HFFc6 (cell line): ENCODE results near the gene LY86. TPM values are rescaled to one million over a fixed set of nuclear protein-coding genes. Genes with fewer than 3 reads are reported as not detected.
A peak's percentile ranks its signal among the peaks of the same experiment; 100 is the strongest.
"Not testable (repeated sequence)": the region's sequence is repeated elsewhere in the genome, so short reads cannot be mapped to it uniquely, and the experiment has no call there.

Experiments
- DNase-seq: peaks from one replicate; pipeline ENCODE4 v3.0.0-alpha.2; 2018
- H3K27ac Mint-ChIP-seq: 2 replicates; pipeline ENCODE4 v1.8.0; 2020; ENCODE audit warnings: mild to moderate bottlenecking, mixed read lengths
- H3K27me3 Mint-ChIP-seq: 2 replicates; pipeline ENCODE4 v1.8.0; 2021; ENCODE audit warnings: mild to moderate bottlenecking, moderate library complexity, mixed read lengths; ENCODE audit not compliant: insufficient read depth
- H3K36me3 Mint-ChIP-seq: 2 replicates; pipeline ENCODE4 v1.8.0; 2021; ENCODE audit warnings: low read depth, mixed read lengths
- H3K4me1 Mint-ChIP-seq: 2 replicates; pipeline ENCODE4 v1.8.0; 2020; ENCODE audit warnings: low read depth, mixed read lengths
- H3K4me3 Mint-ChIP-seq: 2 replicates; pipeline ENCODE4 v1.8.0; 2020; ENCODE audit warnings: mild to moderate bottlenecking, moderate library complexity, mixed read lengths
- H3K9me3 Mint-ChIP-seq: 2 replicates; pipeline ENCODE4 v1.8.0; 2020; ENCODE audit warnings: mild to moderate bottlenecking, mixed read lengths
- total RNA-seq, 6 experiments: library from RNA; stranded (reverse); fragmentation: NEBNext Ultra II Directional; extraction: Animal tissue kit (Norgen Biotek cat#: 25700); gene quantifications; 2 replicates in 1 of 6; 3 replicates in 5 of 6; pipeline ENCODE4 v1.2.3, GENCODE V29; 2021
- TF ChIP-seq, protein P1 (sequence below): fragments of 200-600 bp; sonication (generic); IDR thresholded peaks from 2 replicates; pipeline ENCODE4 v1.5.0; 2021; ENCODE audit warnings: antibody characterized with exemption, mild to moderate bottlenecking

LY86 gene
- total RNA-seq, 6 experiments from 2014 or later = not detected

DNA sequence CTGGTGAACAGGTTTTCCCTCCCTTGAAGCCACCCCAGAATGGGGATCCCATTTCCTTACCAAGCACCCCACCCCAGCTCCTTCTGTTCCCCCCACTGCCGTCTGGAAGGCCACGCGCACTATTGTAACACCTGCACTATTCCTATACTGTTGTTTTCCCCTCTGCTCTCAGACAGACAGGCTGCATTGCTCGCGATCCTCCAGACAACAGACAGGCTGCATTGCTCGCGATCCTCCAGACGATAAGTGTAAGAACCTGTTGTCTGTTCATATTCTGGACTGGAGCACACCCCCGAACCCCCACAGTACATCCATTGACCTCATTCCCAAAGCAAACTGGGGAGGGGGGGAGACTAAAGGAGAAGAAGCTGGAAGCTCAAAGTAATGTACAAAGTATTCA lies 72.7 kb downstream of the LY86 start:
- no peaks in the 10 kb centered on the region for H3K4me1 Mint-ChIP-seq
- peaks cover 4% of the 10 kb centered on the region for H3K9me3 Mint-ChIP-seq
- H3K36me3 Mint-ChIP-seq = peaks cover 4% of the 10 kb centered on the region; the same call in 1 of the 2 replicates
- no peak for DNase-seq
- H3K27ac Mint-ChIP-seq = no peak overlapping the region
- H3K27me3 Mint-ChIP-seq = peaks cover 8% of the 10 kb centered on the region
- TF ChIP-seq, protein P1, sequence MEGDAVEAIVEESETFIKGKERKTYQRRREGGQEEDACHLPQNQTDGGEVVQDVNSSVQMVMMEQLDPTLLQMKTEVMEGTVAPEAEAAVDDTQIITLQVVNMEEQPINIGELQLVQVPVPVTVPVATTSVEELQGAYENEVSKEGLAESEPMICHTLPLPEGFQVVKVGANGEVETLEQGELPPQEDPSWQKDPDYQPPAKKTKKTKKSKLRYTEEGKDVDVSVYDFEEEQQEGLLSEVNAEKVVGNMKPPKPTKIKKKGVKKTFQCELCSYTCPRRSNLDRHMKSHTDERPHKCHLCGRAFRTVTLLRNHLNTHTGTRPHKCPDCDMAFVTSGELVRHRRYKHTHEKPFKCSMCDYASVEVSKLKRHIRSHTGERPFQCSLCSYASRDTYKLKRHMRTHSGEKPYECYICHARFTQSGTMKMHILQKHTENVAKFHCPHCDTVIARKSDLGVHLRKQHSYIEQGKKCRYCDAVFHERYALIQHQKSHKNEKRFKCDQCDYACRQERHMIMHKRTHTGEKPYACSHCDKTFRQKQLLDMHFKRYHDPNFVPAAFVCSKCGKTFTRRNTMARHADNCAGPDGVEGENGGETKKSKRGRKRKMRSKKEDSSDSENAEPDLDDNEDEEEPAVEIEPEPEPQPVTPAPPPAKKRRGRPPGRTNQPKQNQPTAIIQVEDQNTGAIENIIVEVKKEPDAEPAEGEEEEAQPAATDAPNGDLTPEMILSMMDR = no peak
- no peak overlapping the region for H3K4me3 Mint-ChIP-seq

GRCh38 chr6:6661684-6662083 lies 73.2 kb downstream of the LY86 start:
- peaks cover 4% of the 10 kb centered on the region for H3K9me3 Mint-ChIP-seq
- DNase-seq = no peak
- H3K27me3 Mint-ChIP-seq = peaks cover 8% of the 10 kb centered on the region
- no peak overlapping the region for H3K4me3 Mint-ChIP-seq
- H3K4me1 Mint-ChIP-seq = no peaks in the 10 kb centered on the region
- H3K36me3 Mint-ChIP-seq = peaks cover 4% of the 10 kb centered on the region; the same call in 1 of the 2 replicates
- no peak overlapping the region for H3K27ac Mint-ChIP-seq
- TF ChIP-seq, protein P1 = no peak

- Mint-ChIP-seq H3K27ac (no peak overlapping the region), H3K36me3 (no peaks in the 10 kb centered on the region), H3K4me1 (no peaks in the 10 kb centered on the region), H3K27me3 (peaks cover 12% of the 10 kb centered on the region), H3K4me3 (no peak overlapping the region), H3K9me3 (no peaks in the 10 kb centered on the region; the same call in 1 of the 2 replicates)
- DNase-seq = no peak
- TF ChIP-seq, protein P1 = no peak
These were observed 75.1 kb downstream of the LY86 start for GRCh38 chr6:6663421-6664135.

DNA sequence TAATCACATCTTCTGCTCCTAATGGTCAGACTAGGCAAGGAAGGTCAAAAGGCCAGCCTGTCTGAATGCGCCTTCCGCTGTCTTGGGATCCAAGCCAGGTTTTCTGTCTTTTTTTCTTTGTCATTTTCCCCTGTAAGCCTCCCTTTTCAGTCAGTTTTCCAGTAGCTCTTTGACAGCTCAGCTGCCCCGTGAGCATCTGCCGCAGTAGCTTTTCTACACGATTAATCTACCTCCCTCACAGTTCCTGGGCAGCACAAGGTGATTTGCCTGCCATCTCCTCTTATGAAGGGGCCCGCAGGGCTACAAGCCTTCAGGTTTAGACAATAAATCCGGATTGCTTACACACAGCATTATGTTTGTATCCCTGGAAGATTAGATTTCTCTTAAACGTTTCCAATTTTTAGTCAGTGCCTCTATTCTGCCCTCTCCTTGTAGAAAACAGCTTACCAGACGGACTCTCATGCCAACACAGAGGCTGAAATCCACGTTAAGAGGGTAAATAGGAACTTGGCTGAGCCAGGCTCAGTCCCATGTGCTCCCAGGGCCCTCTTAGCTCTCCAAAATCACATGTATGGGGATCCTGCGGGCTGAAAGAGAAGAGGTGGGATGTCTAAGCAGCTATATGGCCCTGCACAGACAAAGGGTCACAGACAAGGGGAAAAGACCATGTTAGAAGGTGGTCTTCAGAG lies 77.2 kb downstream of the LY86 start:
- no peak overlapping the region for H3K27ac Mint-ChIP-seq

DNA sequence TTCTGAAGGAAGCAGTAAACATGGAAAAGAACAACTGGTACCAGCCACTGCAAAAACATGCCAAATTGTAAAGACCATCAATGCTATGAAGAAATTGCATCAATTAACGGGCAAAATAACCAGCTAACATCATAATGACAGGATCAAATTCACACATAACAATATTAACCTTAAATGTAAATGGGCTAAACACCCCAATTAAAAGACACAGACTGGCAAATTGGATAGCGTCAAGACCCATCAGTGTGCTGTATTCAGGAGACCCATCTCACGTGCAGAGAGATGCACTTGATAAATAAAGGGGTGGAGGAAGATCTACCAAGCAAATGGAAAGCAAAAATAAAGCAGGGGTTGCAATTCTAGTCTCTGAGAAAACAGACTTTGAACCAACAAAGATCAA lies 81.6 kb downstream of the LY86 start:
- H3K27ac Mint-ChIP-seq, H3K4me1 Mint-ChIP-seq, H3K36me3 Mint-ChIP-seq, DNase-seq, H3K9me3 Mint-ChIP-seq, H3K4me3 Mint-ChIP-seq: not testable (repeated sequence)
- H3K27me3 Mint-ChIP-seq = peaks cover 17% of the 10 kb centered on the region

More for the DNA sequence above, 77.2 kb downstream of the LY86 start:
- no peak overlapping the region for H3K4me3 Mint-ChIP-seq
- DNase-seq = no peak
- H3K27me3 Mint-ChIP-seq = peaks cover 19% of the 10 kb centered on the region
- no peaks in the 10 kb centered on the region for H3K36me3 Mint-ChIP-seq
- no peaks in the 10 kb centered on the region for H3K4me1 Mint-ChIP-seq
- no peaks in the 10 kb centered on the region; the same call in none of the 2 replicates for H3K9me3 Mint-ChIP-seq
- TF ChIP-seq, protein P1 = no peak

DNA sequence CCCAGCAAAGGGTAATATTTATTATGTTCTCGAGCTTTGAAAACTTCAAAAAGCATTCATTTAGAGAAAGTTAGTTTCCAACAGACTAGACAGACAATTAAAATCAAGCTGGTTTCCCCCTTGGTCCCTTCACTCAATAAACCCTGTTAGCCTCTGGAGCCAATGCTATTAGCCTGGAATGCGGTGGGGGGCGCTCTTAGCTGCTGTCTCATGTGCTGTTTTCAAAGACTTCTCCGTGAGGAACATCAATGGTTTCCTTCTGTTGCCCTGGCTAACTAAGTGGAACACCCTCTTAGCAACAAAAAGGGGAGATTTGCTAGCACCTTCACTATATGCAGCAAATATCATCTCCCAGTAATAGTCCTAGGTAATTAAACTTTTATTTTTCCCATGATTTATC lies 86.4 kb downstream of the LY86 start:
- no peaks in the 10 kb centered on the region for H3K9me3 Mint-ChIP-seq
- peaks cover 8% of the 10 kb centered on the region; the same call in 1 of the 2 replicates for H3K4me1 Mint-ChIP-seq
- H3K36me3 Mint-ChIP-seq = no peaks in the 10 kb centered on the region
- no peak for DNase-seq
- TF ChIP-seq, protein P1 = peak; percentile 62
- H3K4me3 Mint-ChIP-seq = no peak overlapping the region
- H3K27me3 Mint-ChIP-seq = peaks cover 10% of the 10 kb centered on the region
- no peak overlapping the region for H3K27ac Mint-ChIP-seq
